ENCODE data around the gene RPS5. TPM values are rescaled to one million over a fixed set of nuclear protein-coding genes. Genes with fewer than 3 reads are reported as not detected.

RPS5 gene
- total and polyA plus RNA-seq, 9 of the 15 experiments (the other 6 are each of a cell fraction or from before 2014, with no cell fraction given), result 1,228 to 3,570 (median 2,484) TPM

DNA sequence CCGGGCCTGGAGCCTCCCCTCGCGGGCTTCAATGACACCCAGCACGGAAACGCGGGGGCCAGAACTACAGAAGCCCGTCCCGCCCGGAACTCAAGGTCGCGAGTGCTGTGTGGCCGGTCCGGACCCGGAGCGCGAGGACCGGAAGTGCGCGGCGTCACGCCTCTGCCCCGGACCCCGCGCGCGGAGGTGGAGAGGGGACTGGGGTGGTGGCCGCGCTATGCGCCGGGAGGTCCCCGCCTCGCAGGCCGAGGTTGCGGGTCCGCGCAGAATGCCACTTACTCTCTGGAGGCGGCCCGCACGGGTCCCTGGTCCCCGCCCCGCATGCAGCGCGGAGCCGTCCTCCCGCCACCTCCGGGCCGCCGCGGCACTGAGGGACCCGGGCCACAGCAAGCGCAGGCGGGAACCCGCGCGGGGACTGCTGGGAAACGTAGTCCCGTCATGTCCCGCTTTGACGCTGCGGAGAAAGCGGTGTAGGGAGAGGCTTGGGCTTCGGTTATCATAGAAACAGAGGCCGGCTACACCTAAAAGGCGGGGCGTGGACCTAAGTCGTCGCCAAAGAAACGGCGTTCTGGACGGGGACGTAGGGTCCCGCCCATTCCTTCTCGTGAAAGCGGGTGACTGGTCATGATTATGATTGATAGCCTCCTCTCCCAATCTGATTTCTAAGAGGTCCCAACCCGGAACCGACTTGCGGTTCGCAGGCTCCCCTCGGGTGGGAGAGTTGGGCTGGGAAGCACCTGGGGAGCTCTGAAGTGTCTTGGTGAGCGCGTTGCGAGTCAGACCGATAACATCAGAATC lies 6.2 kb upstream of the RPS5 start, which contains the start of gene ZNF837 (continued):
- TF ChIP-seq, protein P1, sequence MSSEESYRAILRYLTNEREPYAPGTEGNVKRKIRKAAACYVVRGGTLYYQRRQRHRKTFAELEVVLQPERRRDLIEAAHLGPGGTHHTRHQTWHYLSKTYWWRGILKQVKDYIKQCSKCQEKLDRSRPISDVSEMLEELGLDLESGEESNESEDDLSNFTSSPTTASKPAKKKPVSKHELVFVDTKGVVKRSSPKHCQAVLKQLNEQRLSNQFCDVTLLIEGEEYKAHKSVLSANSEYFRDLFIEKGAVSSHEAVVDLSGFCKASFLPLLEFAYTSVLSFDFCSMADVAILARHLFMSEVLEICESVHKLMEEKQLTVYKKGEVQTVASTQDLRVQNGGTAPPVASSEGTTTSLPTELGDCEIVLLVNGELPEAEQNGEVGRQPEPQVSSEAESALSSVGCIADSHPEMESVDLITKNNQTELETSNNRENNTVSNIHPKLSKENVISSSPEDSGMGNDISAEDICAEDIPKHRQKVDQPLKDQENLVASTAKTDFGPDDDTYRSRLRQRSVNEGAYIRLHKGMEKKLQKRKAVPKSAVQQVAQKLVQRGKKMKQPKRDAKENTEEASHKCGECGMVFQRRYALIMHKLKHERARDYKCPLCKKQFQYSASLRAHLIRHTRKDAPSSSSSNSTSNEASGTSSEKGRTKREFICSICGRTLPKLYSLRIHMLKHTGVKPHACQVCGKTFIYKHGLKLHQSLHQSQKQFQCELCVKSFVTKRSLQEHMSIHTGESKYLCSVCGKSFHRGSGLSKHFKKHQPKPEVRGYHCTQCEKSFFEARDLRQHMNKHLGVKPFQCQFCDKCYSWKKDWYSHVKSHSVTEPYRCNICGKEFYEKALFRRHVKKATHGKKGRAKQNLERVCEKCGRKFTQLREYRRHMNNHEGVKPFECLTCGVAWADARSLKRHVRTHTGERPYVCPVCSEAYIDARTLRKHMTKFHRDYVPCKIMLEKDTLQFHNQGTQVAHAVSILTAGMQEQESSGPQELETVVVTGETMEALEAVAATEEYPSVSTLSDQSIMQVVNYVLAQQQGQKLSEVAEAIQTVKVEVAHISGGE (CRISPR knock-in tag; IDR thresholded peaks at IDR 0.05), result peak; percentile 99 to 100 (median 99)
- TF ChIP-seq TGIF2 (CRISPR knock-in tag; IDR thresholded peaks at IDR 0.05) (peak; percentile 71; the same call in 1 of the 2 replicates), ATF7 (IDR thresholded peaks at IDR 0.05) (peak; percentile 86), ETS2 (tag; IDR thresholded peaks at IDR 0.05; ENCODE audit: borderline replicate concordance, poor library complexity, severe bottlenecking) (peak; percentile 55), FOSL1 (tag; conservative IDR thresholded peaks at IDR 0.05) (peak; percentile 72), DMBX1 (CRISPR knock-in tag; IDR thresholded peaks at IDR 0.05; ENCODE audit: borderline replicate concordance) (peak; percentile 75; the same call in 1 of the 2 replicates), SP1 (CRISPR knock-in tag; IDR thresholded peaks at IDR 0.05) (peak; percentile 90), SRF (CRISPR knock-in tag; IDR thresholded peaks at IDR 0.05) (peak; percentile 6 to 69; a peak in 1 of 4 replicates), HDAC8 (tag; IDR thresholded peaks at IDR 0.05) (peak; percentile 29; the same call in 1 of the 2 replicates), ETV5 (CRISPR knock-in tag; IDR thresholded peaks at IDR 0.05; ENCODE audit: low read depth) (peak; percentile 92), NCOR1 (IDR thresholded peaks at IDR 0.05) (no peak; the same call in 1 of the 2 replicates), CBFA2T2 (conservative IDR thresholded peaks at IDR 0.05) (no peak), ERF (CRISPR knock-in tag; IDR thresholded peaks at IDR 0.05) (peak; percentile 96), XRCC3 (IDR thresholded peaks at IDR 0.05) (no peak), ZNF232 (CRISPR knock-in tag; IDR thresholded peaks at IDR 0.05) (no peak), TEAD4 (IDR thresholded peaks at IDR 0.05; ENCODE audit: low read length) (0 out of 2 replicates have a peak, but pooled peaks have one; percentile 19), TEAD4 (CRISPR knock-in tag; IDR thresholded peaks at IDR 0.05; ENCODE audit: borderline replicate concordance) (no peak), KAT2B (IDR thresholded peaks at IDR 0.05; ENCODE audit: low read depth, low read length) (no peak), MLX (CRISPR knock-in tag; conservative IDR thresholded peaks at IDR 0.05) (no peak)
- TF ChIP-seq, protein P2, sequence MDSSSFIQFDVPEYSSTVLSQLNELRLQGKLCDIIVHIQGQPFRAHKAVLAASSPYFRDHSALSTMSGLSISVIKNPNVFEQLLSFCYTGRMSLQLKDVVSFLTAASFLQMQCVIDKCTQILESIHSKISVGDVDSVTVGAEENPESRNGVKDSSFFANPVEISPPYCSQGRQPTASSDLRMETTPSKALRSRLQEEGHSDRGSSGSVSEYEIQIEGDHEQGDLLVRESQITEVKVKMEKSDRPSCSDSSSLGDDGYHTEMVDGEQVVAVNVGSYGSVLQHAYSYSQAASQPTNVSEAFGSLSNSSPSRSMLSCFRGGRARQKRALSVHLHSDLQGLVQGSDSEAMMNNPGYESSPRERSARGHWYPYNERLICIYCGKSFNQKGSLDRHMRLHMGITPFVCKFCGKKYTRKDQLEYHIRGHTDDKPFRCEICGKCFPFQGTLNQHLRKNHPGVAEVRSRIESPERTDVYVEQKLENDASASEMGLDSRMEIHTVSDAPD (CRISPR knock-in tag; IDR thresholded peaks at IDR 0.05), result no peak
